LoVo (cell line): ENCODE results near the gene CSF2.

Experiments used
- DNase-seq: peaks from one replicate; pipeline ENCODE4 v3.0.0-alpha.2; 2016; ENCODE audit warnings: low spot score

Gene CSF2

GRCh38 chr5:132055441-132055807 is 18.2 kb upstream of the CSF2 start:
- no peak for DNase-seq

- no peak for DNase-seq
These were observed 17.6 kb upstream of the CSF2 start for GRCh38 chr5:132055808-132056609.

GRCh38 chr5:132056610-132057497 is 16.7 kb upstream of the CSF2 start:
- no peak for DNase-seq

- no peak for DNase-seq
These were observed 15.9 kb upstream of the CSF2 start for GRCh38 chr5:132057498-132058255.

- no peak for DNase-seq
These were observed 14.9 kb upstream of the CSF2 start for GRCh38 chr5:132058646-132059042.

GRCh38 chr5:132059043-132059695 is 14.4 kb upstream of the CSF2 start:
- DNase-seq: no peak

DNA sequence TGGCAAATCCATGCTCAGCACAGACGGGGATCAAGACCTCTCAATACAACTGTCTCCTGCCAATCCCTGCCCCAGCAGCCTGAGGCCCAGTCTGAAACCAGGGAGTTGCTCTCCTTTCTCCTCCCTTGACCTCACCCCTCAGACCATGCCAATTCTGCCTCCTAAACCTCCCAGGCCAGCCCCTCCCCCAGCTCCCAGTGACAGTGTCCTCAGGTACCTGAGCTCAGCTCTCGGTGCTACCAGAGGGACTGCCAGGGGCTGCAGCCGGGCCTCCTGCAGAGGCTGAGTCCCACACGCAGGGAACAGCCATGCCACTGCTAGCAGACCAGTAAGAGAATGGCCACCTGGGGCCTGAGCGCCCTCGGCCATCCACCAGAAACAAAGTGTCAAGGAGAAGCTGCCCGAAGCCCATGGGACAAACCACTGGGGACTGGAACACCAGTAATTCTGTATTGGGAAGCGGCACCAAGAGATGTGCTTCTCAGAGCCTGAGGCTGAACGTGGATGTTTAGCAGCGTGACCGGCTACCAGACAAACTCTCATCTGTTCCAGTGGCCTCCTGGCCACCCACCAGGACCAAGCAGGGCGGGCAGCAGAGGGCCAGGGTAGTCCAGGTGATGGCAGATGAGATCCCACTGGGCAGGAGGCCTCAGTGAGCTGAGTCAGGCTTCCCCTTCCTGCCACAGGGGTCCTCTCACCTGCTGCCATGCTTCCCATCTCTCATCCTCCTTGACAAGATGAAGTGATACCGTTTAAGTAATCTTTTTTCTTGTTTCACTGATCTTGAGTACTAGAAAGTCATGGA is 13.7 kb upstream of the CSF2 start:
- DNase-seq: no peak

DNA sequence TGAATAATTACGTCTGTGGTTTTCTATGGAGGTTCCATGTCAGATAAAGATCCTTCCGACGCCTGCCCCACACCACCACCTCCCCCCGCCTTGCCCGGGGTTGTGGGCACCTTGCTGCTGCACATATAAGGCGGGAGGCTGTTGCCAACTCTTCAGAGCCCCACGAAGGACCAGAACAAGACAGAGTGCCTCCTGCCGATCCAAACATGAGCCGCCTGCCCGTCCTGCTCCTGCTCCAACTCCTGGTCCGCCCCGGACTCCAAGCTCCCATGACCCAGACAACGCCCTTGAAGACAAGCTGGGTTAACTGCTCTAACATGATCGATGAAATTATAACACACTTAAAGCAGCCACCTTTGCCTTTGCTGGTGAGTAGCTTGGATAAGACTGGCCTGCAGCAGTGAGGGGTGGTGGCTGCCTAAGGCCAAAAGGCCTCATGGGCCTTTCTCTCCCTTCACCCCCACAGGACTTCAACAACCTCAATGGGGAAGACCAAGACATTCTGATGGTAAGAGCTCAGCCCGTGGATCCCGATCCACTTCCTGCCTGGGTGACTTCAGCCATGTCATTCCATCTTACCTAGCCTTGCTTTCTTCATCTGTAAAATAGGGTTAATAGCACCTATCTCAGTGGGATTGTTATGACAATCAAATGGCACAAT is 13.0 kb upstream of the CSF2 start, which contains the start of gene IL3:
IL3 (plus strand) TSS at position 155 of the 661 bp plus-strand sequence; CDS start at position 207, 52 bp downstream.
- DNase-seq: no peak

- peak; percentile 68 for DNase-seq
These were observed 10.3 kb upstream of the CSF2 start for GRCh38 chr5:132063090-132063911.

DNA sequence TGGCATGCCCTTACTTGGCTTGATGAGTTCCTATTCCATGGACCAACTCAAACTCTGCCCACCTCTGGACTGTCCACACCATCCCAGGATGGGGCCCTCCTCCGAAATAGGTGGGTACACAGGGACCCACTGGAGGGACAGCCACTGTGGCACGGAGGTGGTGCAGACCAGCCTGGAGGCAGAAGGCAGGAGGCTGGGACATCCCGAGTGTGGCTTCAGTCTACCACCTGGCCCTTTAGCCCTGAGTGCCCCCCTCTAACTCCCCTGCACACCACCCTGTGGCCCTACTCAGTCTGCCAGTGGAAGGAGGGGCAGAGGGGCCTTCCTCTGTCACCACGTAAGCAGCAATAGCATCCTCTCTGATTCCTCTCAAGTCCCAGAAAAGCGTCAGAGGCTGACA is 9.4 kb upstream of the CSF2 start:
- no peak for DNase-seq

GRCh38 chr5:132064738-132065331 is 8.8 kb upstream of the CSF2 start:
- peak; percentile 70 for DNase-seq

- DNase-seq: peak; percentile 73
These were observed 8.1 kb upstream of the CSF2 start for GRCh38 chr5:132065351-132065937.

- DNase-seq: no peak
These were observed 7.5 kb upstream of the CSF2 start for GRCh38 chr5:132065951-132066701.

GRCh38 chr5:132066871-132067270 is 6.7 kb upstream of the CSF2 start:
- no peak for DNase-seq

GRCh38 chr5:132067451-132067850 is 6.1 kb upstream of the CSF2 start:
- no peak for DNase-seq

DNA sequence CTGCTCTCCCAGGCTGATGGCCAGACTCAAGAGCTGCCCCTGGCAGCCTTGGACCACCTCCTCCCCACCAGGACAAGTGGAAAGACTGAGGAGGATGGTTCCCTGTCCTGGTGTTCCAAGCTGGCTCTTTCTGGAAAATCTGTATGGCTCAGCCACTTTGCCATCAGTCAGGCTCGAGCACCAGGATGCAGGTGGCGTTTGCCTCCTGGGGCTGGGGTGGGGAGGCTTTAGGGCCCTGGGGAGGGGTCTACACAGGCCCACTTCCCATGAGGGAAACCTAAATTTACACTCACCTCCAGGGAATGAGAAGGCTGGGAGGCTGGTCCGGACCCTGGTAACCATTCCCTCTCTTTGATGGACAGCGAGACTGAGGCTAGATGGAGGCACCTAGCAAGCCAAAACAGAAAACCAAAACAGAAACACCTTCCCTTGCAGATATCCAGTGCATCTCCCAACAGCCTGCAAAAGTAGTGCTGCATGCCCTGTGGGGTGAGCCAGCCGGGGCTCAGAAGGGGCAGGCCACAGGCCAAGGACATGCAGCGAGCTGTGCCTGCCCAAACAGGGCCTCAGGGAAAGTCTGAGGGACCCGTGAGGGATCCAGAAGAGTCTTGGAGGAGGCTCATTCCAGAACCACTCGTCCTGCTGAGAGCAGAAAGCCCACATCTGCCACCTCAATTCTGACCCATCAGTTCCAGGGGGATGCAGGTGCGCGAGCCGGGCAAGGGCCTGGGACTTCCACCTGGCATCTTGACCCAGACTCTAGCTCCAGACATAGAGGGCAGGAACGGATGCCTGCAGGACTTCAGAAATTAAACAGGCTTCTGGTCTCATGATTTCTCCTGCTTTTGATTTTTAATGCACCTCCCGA is 5.4 kb upstream of the CSF2 start:
- DNase-seq: no peak

- DNase-seq: no peak
These were observed 4.0 kb upstream of the CSF2 start for GRCh38 chr5:132069561-132069960.
